DND-41 (cell line): Measurements from ENCODE around the gene IQCK.

Source experiments
- ATAC-seq: fragments of 200-7000 bp; cut with Tn5 transposase; 3 replicates; pipeline ENCODE4 v1.9.1; 2021; ENCODE audit warnings: low read depth; ENCODE audit not compliant: insufficient read depth
- DNase-seq: peaks from one replicate; pipeline ENCODE4 v3.0.0-alpha.2; 2020
- H2AFZ ChIP-seq: 2 replicates; pipeline ENCODE4 v1.6.0; 2012; ENCODE audit warnings: low read depth, low read length
- H3K27ac ChIP-seq: 2 replicates; pipeline ENCODE4 v1.5.1; 2012; ENCODE audit warnings: low read length, inconsistent platforms
- H3K27me3 ChIP-seq: fragments of 200-600 bp; sonication (generic); 2 replicates; pipeline ENCODE4 v1.6.0; 2012; ENCODE audit warnings: low read length, mild to moderate bottlenecking, inconsistent platforms; ENCODE audit not compliant: insufficient read depth, poor library complexity
- H3K36me3 ChIP-seq: 2 replicates; pipeline ENCODE4 v1.5.1; 2012; ENCODE audit warnings: low read length, inconsistent platforms; ENCODE audit not compliant: insufficient read depth
- H3K4me1 ChIP-seq: 2 replicates; pipeline ENCODE4 v1.5.1; 2012; ENCODE audit warnings: mild to moderate bottlenecking, low read length; ENCODE audit not compliant: insufficient read depth
- H3K4me2 ChIP-seq: 2 replicates; pipeline ENCODE4 v1.6.0; 2012; ENCODE audit warnings: mild to moderate bottlenecking, moderate library complexity, low read length, inconsistent platforms; ENCODE audit not compliant: insufficient read depth
- H3K4me3 ChIP-seq, 2 experiments: fragments of 200-600 bp in 1 of 2; shearing (Covaris generic) in 1 of 2; 2 replicates each; pipeline ENCODE4 v1.5.1; 2012 to 2016; ENCODE audit warnings: inconsistent platforms in 2 of 2, low read length in 2 of 2, mild to moderate bottlenecking in 2 of 2, low read depth in 1 of 2, moderate library complexity in 1 of 2
- H3K79me2 ChIP-seq: 2 replicates; pipeline ENCODE4 v1.6.0; 2012; ENCODE audit warnings: low read length, inconsistent platforms; ENCODE audit not compliant: insufficient read depth
- H3K9ac ChIP-seq: 2 replicates; pipeline ENCODE4 v1.6.0; 2012; ENCODE audit warnings: low read depth, mild to moderate bottlenecking, inconsistent platforms, low read length, moderate library complexity
- H3K9me3 ChIP-seq: 2 replicates; pipeline ENCODE4 v1.5.1; 2012; ENCODE audit warnings: low read length, moderate library complexity, mild to moderate bottlenecking, inconsistent platforms; ENCODE audit not compliant: insufficient read depth, severe bottlenecking
- H4K20me1 ChIP-seq: 2 replicates; pipeline ENCODE4 v1.6.0; 2012; ENCODE audit warnings: low read length; ENCODE audit not compliant: insufficient read depth
- EZH2 ChIP-seq: IDR thresholded peaks from 3 replicates; pipeline ENCODE4 v1.6.1; 2012; ENCODE audit warnings: borderline replicate concordance, low read depth, mild to moderate bottlenecking, moderate library complexity, low read length, inconsistent platforms; ENCODE audit not compliant: severe bottlenecking
- TF ChIP-seq, protein P1 (sequence below): IDR thresholded peaks from 2 replicates; pipeline ENCODE4 v1.5.1; 2012; ENCODE audit warnings: borderline replicate concordance, low read length, moderate library complexity, mild to moderate bottlenecking; ENCODE audit not compliant: poor library complexity, severe bottlenecking; ENCODE audit errors: extremely low read depth

IQCK gene

DNA sequence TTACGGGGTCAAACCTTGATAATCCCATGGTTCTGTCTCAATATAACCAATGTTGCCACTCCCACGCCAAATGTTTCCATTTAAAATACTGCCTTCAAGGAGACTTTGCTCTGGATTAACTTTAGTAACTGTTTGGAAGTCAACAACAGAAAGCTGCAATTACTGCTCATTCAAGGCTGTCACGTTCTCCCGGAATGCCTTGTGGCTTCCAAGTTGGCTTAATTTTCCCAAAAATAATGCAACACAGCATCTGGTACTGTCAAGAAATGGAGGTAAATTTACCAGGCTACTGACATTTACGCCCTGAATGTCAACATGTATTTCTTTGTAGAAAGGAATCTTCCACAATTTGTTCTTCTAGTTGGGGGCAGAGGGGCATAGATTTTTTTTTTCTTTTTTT, 128.4 kb downstream of the IQCK start:
- no peak overlapping the region for H2AFZ ChIP-seq
- DNase-seq = no peak

DNA sequence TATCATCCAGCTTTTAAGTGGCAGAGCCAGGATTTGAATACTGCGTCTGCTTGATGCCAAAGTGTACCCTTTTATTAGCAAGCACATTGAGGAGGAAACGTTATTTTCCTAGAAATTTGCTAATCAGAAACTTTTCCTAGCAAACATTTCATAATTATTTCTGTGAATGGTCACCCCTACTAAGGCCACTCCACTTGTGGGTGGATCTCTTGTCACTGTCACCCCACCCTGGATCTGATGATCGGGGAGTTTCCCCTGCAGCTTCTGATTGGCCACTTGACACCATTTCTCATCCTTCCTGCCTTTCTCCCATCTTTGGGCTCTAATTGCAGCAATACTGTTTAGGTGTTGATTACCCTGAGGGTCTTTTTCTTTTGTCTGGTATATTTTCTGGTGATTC, 130.7 kb downstream of the IQCK start:
- no peaks in the 10 kb centered on the region for H3K27me3 ChIP-seq
- no peaks in the 10 kb centered on the region for H3K36me3 ChIP-seq
- no peak overlapping the region for H3K4me2 ChIP-seq
- no peak overlapping the region for H2AFZ ChIP-seq
- H3K4me1 ChIP-seq = no peaks in the 10 kb centered on the region
- H3K9me3 ChIP-seq = no peaks in the 10 kb centered on the region
- H3K4me3 ChIP-seq = no peak overlapping the region
- TF ChIP-seq, protein P1, sequence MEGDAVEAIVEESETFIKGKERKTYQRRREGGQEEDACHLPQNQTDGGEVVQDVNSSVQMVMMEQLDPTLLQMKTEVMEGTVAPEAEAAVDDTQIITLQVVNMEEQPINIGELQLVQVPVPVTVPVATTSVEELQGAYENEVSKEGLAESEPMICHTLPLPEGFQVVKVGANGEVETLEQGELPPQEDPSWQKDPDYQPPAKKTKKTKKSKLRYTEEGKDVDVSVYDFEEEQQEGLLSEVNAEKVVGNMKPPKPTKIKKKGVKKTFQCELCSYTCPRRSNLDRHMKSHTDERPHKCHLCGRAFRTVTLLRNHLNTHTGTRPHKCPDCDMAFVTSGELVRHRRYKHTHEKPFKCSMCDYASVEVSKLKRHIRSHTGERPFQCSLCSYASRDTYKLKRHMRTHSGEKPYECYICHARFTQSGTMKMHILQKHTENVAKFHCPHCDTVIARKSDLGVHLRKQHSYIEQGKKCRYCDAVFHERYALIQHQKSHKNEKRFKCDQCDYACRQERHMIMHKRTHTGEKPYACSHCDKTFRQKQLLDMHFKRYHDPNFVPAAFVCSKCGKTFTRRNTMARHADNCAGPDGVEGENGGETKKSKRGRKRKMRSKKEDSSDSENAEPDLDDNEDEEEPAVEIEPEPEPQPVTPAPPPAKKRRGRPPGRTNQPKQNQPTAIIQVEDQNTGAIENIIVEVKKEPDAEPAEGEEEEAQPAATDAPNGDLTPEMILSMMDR = no peak
- no peak for TF ChIP-seq EZH2
- no peaks in the 10 kb centered on the region for H4K20me1 ChIP-seq
- no peak overlapping the region for H3K9ac ChIP-seq
- no peak for DNase-seq
- H3K27ac ChIP-seq = no peak overlapping the region
- H3K79me2 ChIP-seq = no peaks in the 10 kb centered on the region
- no peak for ATAC-seq

More for the DNA sequence above, 128.4 kb downstream of the IQCK start:
- Histone ChIP-seq H3K27ac (no peak overlapping the region), H3K27me3 (no peaks in the 10 kb centered on the region), H3K9me3 (no peaks in the 10 kb centered on the region), H3K4me2 (no peak overlapping the region), H4K20me1 (no peaks in the 10 kb centered on the region), H3K4me3 (no peak overlapping the region), H3K4me1 (no peaks in the 10 kb centered on the region), H3K36me3 (no peaks in the 10 kb centered on the region), H3K9ac (no peak overlapping the region), H3K79me2 (no peaks in the 10 kb centered on the region)
- no peak for ATAC-seq
- TF ChIP-seq, protein P1 = no peak
- TF ChIP-seq EZH2 = no peak

- Histone ChIP-seq H3K36me3 (no peaks in the 10 kb centered on the region), H3K4me3 (no peak overlapping the region), H2AFZ (no peak overlapping the region), H3K27ac (no peak overlapping the region), H3K79me2 (no peaks in the 10 kb centered on the region), H3K4me1 (no peaks in the 10 kb centered on the region), H3K9ac (no peak overlapping the region), H4K20me1 (no peaks in the 10 kb centered on the region), H3K4me2 (no peak overlapping the region), H3K27me3 (no peaks in the 10 kb centered on the region), H3K9me3 (no peaks in the 10 kb centered on the region)
- DNase-seq (no peak), ATAC-seq (no peak)
- TF ChIP-seq, protein P1 = no peak
- no peak for TF ChIP-seq EZH2
Observed at GRCh38 chr16:19850131-19850817, 132.2 kb downstream of the IQCK start.
